NT2/D1 (cell line): Measurements from ENCODE around the gene TAF11L13.
"Not testable (repeated sequence)": the region's sequence is repeated elsewhere in the genome, so short reads cannot be mapped to it uniquely, and the experiment has no call there.

Experiments
- DNase-seq: peaks from one replicate; pipeline ENCODE4 v3.0.0-alpha.2; 2011; ENCODE audit warnings: low read depth, low spot score
- H3K27me3 ChIP-seq: 2 replicates; pipeline ENCODE4 v1.6.0; 2011; ENCODE audit warnings: mild to moderate bottlenecking; ENCODE audit not compliant: insufficient read length, insufficient read depth
- H3K36me3 ChIP-seq: 2 replicates; pipeline ENCODE4 v1.6.1; 2011; ENCODE audit warnings: mild to moderate bottlenecking, low read length, mixed read lengths; ENCODE audit not compliant: insufficient read depth, insufficient read length
- H3K4me1 ChIP-seq: 2 replicates; pipeline ENCODE4 v1.5.1; 2011; ENCODE audit not compliant: insufficient read depth, insufficient read length
- H3K4me3 ChIP-seq: 2 replicates; pipeline ENCODE4 v1.5.1; 2011; ENCODE audit warnings: low read depth; ENCODE audit not compliant: insufficient read length
- H3K9ac ChIP-seq: 2 replicates; pipeline ENCODE4 v1.6.0; 2011; ENCODE audit warnings: low read depth; ENCODE audit not compliant: insufficient read length
- H3K9me3 ChIP-seq: 2 replicates; pipeline ENCODE4 v1.5.1; 2011; ENCODE audit warnings: mild to moderate bottlenecking, low read length; ENCODE audit not compliant: insufficient read depth
- SUZ12 ChIP-seq: IDR thresholded peaks from 2 replicates; pipeline ENCODE4 v1.6.1; 2011; ENCODE audit not compliant: insufficient read length, insufficient read depth; ENCODE audit errors: extremely low read depth
- YY1 ChIP-seq: IDR thresholded peaks from 2 replicates; pipeline ENCODE4 v1.6.1; 2011; ENCODE audit not compliant: insufficient read length, insufficient read depth
- ZNF274 ChIP-seq: IDR thresholded peaks from 2 replicates; pipeline ENCODE4 v1.6.1; 2011; ENCODE audit warnings: mild to moderate bottlenecking, low read depth, low read length

TAF11L13 gene

DNA sequence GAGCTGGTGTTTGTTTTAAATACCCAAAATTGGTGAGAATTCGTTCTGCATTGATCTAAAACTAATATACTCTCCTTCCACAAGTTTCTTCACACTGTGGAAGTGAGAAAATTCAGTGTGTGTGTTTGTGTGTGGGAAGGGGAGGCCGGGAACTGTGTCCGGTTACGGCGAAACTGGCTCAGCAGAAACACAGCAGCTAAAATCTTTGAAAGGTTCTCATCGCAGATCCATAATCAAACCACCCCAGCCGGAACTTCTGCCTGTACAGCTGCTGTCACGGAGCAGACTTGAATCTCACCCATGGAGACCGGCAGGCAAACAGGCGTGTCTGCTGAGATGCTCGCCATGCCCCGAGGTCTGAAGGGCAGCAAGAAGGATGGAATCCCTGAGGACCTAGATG, at the start of gene TAF11L13:
Gene TAF11L13, plus strand, starts transcription at position 301 of the 400 bp plus-strand sequence.
- not testable (repeated sequence) for H3K9me3 ChIP-seq, H3K27me3 ChIP-seq, DNase-seq, H3K9ac ChIP-seq, H3K36me3 ChIP-seq, H3K4me1 ChIP-seq, H3K4me3 ChIP-seq

DNA sequence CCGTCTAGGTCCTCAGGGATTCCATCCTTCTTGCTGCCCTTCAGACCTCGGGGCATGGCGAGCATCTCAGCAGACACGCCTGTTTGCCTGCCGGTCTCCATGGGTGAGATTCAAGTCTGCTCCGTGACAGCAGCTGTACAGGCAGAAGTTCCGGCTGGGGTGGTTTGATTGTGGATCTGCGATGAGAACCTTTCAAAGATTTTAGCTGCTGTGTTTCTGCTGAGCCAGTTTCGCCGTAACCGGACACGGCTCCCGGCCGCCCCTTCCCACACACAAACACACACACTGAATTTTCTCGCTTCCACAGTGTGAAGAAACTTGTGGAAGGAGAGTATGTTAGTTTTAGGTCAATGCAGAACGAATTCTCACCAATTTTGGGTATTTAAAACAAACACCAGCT, 46.2 kb upstream of the TAF11L13 start, which contains the start of gene TAF11L7:
Gene TAF11L7, minus strand, starts transcription at position 101 of the 400 bp plus-strand sequence.
- H3K27me3 ChIP-seq, DNase-seq, H3K9ac ChIP-seq, H3K4me1 ChIP-seq, H3K9me3 ChIP-seq, H3K36me3 ChIP-seq, H3K4me3 ChIP-seq: not testable (repeated sequence)

DNA sequence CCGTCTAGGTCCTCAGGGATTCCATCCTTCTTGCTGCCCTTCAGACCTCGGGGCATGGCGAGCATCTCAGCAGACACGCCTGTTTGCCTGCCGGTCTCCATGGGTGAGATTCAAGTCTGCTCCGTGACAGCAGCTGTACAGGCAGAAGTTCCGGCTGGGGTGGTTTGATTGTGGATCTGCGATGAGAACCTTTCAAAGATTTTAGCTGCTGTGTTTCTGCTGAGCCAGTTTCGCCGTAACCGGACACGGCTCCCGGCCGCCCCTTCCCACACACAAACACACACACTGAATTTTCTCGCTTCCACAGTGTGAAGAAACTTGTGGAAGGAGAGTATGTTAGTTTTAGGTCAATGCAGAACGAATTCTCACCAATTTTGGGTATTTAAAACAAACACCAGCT, 41.0 kb upstream of the TAF11L13 start, which contains the start of gene TAF11L8:
Gene TAF11L8, minus strand, starts transcription at position 101 of the 400 bp plus-strand sequence.
- H3K4me1 ChIP-seq, H3K9me3 ChIP-seq, H3K4me3 ChIP-seq, DNase-seq, H3K27me3 ChIP-seq, H3K36me3 ChIP-seq, H3K9ac ChIP-seq: not testable (repeated sequence)

DNA sequence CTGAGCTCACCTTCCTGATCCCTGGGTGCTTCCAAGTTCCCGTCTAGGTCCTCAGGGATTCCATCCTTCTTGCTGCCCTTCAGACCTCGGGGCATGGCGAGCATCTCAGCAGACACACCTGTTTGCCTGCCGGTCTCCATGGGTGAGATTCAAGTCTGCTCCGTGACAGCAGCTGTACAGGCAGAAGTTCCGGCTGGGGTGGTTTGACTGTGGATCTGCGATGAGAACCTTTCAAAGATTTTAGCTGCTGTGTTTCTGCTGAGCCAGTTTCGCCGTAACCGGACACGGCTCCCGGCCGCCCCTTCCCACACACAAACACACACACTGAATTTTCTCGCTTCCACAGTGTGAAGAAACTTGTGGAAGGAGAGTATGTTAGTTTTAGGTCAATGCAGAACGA, 37.6 kb upstream of the TAF11L13 start, which contains the start of gene TAF11L9:
Gene TAF11L9, minus strand, starts transcription at position 140 of the 400 bp plus-strand sequence.
- H3K27me3 ChIP-seq, H3K4me1 ChIP-seq, H3K9me3 ChIP-seq, H3K9ac ChIP-seq, H3K36me3 ChIP-seq, H3K4me3 ChIP-seq, DNase-seq: not testable (repeated sequence)

DNA sequence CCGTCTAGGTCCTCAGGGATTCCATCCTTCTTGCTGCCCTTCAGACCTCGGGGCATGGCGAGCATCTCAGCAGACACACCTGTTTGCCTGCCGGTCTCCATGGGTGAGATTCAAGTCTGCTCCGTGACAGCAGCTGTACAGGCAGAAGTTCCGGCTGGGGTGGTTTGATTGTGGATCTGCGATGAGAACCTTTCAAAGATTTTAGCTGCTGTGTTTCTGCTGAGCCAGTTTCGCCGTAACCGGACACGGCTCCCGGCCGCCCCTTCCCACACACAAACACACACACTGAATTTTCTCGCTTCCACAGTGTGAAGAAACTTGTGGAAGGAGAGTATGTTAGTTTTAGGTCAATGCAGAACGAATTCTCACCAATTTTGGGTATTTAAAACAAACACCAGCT, 34.2 kb upstream of the TAF11L13 start, which contains the start of gene TAF11L10:
Gene TAF11L10, minus strand, starts transcription at position 101 of the 400 bp plus-strand sequence.
- not testable (repeated sequence) for H3K4me1 ChIP-seq, H3K4me3 ChIP-seq, H3K9ac ChIP-seq, DNase-seq, H3K27me3 ChIP-seq, H3K36me3 ChIP-seq, H3K9me3 ChIP-seq

DNA sequence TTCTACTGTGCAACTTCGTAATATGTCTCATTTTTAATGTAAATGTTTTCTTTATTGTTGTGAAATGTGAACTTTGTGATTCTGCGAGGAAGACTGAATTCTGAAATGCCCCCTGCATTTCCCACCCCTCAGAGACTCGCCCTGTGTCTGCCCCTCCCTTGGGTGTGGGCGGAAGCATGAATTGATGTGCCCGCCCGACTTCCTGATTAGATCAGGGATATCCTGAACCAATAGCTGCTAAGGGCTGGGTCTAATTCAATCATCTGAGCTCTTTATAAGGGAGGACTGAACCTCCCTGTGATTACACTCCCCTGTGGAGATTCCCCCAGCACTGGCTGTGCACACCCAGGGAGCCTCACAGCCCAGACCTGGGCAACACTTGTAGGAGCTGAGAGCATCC, 28.0 kb upstream of the TAF11L13 start, which contains the start of gene TAF11L11:
Gene TAF11L11, plus strand, starts transcription at position 304 of the 400 bp plus-strand sequence.
- H3K9ac ChIP-seq, H3K4me3 ChIP-seq, H3K27me3 ChIP-seq, H3K36me3 ChIP-seq, H3K4me1 ChIP-seq, H3K9me3 ChIP-seq, DNase-seq: not testable (repeated sequence)

DNA sequence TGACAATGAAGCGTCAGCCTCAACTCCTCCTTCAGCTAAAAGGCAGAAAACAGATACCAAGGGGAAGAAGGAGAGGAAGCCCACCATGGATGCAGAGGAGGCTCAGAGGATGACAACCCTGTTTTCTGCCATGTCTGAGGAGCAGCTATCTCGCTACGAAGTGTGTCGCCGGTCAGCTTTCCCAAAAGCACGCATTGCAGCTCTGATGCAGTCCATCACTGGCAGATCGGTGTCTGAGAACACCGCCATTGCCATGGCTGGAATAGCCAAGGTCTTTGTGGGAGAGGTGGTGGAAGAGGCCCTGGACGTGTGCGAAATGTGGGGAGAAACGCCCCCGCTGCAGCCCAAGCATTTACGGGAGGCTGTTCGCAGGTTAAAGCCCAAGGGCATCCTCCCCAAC, 26.9 kb upstream of the TAF11L13 start:
- Histone ChIP-seq H3K4me1 (no peaks in the 10 kb centered on the region), H3K36me3 (no peaks in the 10 kb centered on the region), H3K4me3 (no peak overlapping the region), H3K9me3 (no peaks in the 10 kb centered on the region), H3K27me3 (no peaks in the 10 kb centered on the region), H3K9ac (no peak overlapping the region)
- TF ChIP-seq YY1 = no peak
- no peak for TF ChIP-seq SUZ12
- no peak for TF ChIP-seq ZNF274
- DNase-seq = no peak

DNA sequence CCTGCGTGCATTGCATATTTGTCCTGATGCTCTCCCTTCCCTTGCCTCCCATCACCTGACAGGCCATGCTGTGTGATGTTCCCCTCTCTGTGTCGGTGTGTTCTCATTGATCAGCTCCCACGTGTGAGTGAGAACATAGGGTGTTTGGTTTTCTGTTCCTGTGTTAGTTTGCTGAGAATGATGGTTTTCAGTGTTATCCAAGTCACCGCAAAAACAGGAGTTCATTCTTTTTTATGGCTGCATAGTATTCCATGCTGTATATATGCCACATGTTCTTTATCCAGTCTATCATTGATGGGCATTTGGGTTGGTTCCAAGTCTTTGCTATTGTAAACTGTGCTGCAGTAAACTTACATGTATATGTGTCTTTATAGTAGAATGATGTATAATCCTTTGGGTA, 24.4 kb upstream of the TAF11L13 start:
- not testable (repeated sequence) for H3K4me1 ChIP-seq, H3K36me3 ChIP-seq, H3K27me3 ChIP-seq, DNase-seq, H3K4me3 ChIP-seq, H3K9me3 ChIP-seq, H3K9ac ChIP-seq

DNA sequence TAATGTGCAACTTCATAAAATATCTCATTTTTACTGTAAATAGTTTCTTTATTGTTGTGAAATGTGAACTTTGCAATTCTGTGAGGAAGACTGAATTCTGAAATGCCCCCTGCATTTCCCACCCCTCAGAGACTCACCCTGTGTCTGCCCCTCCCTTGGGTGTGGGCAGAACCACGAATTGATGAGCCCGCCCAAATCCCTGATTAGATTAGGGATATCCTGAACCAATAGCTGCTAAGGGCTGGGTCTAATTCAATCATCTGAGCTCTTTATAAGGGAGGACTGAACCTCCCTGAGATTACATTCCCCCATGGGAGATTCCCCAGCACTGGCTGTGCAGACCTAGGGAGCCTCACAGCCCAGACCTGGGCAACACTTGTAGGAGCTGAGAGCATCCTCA, 21.8 kb upstream of the TAF11L13 start, which contains the start of gene TAF11L12:
Gene TAF11L12, plus strand, starts transcription at position 301 of the 400 bp plus-strand sequence.
- H3K9me3 ChIP-seq, H3K4me1 ChIP-seq, H3K36me3 ChIP-seq, H3K9ac ChIP-seq, DNase-seq, H3K4me3 ChIP-seq, H3K27me3 ChIP-seq: not testable (repeated sequence)
